Lung microvascular endothelial cell (primary cell): ENCODE results near the gene NXPE3. TPM values are rescaled to one million over a fixed set of nuclear protein-coding genes. Genes with fewer than 3 reads are reported as not detected.

Experiments
- total RNA-seq: library from RNA; depleted of rRNA; stranded (reverse); fragments of >200 nt; gene quantifications from 2 replicates; pipeline ENCODE4 v1.2.1, GENCODE V29; 2014

Gene NXPE3
- total RNA-seq, 1 donor from 2014 or later: 6.3 TPM

Other genes with a start within 250 kb of the NXPE3 start
- gene TRMT10C, start 217.3 kb upstream of the NXPE3 start, total RNA-seq: 22.9 and 25.2 TPM in 2 replicates
- gene PCNP, start 205.0 kb upstream of the NXPE3 start, total RNA-seq: 55.4 and 58.3 TPM in 2 replicates
- 12.2 and 18.5 TPM in 2 replicates for gene ZBTB11, start 102.1 kb upstream of the NXPE3 start, total RNA-seq
- 2,417 and 3,012 TPM in 2 replicates for gene RPL24, start 92.5 kb upstream of the NXPE3 start, total RNA-seq
- gene CEP97, start 54.6 kb upstream of the NXPE3 start, total RNA-seq: 4.8 and 5.7 TPM in 2 replicates
- 5.7 and 8.9 TPM in 2 replicates for gene NFKBIZ, start 70.3 kb downstream of the NXPE3 start, total RNA-seq